Measurements from ENCODE around the gene RIOK2. TPM values are rescaled to one million over a fixed set of nuclear protein-coding genes. Genes with fewer than 3 reads are reported as not detected.

RIOK2 gene
- total and polyA plus RNA-seq, 2 of the 8 experiments (the other 6 are each of a cell fraction or from before 2014, with no cell fraction given) = 5.4 to 35.0 TPM

GRCh38 chr5:97141539-97141938 is 41.5 kb downstream of the RIOK2 start:
- Histone ChIP-seq H3K56ac (replicated peaks; ENCODE audit: insufficient read length, low read depth, low read length) (no peak overlapping the region), H2AFZ (ENCODE audit: low read length) (no peak overlapping the region), H3K27ac (ENCODE audit: low read depth, low read length) (no peak overlapping the region), H3K79me1 (ENCODE audit: low read depth, low read length) (no peaks in the 10 kb centered on the region), H4K5ac (ENCODE audit: insufficient read length, low read depth, low read length) (no peak overlapping the region), H2BK120ac (replicated peaks; ENCODE audit: low read depth, low read length) (no peak overlapping the region), H3K27me3 (replicated peaks in 1 of 4; ENCODE audit: control insufficient read depth in 3 of 4, extremely low read depth in 1 of 4, insufficient read depth in 3 of 4, low read length in 3 of 4) (no peaks in the 10 kb centered on the region), H2BK15ac (ENCODE audit: low read length) (no peak overlapping the region), H3K9me3 (ENCODE audit: insufficient read depth in 2 of 2, low read depth in 1 of 2, low read length in 1 of 2) (no peaks in the 10 kb centered on the region), H2AK5ac (ENCODE audit: low read depth, low read length) (no peak overlapping the region), H2BK20ac (ENCODE audit: low read length) (no peak overlapping the region), H2BK12ac (ENCODE audit: low read depth, low read length) (no peak overlapping the region), H2BK5ac (ENCODE audit: low read depth, low read length) (no peak overlapping the region), H4K20me1 (replicated peaks in 1 of 2; ENCODE audit: control insufficient read depth in 1 of 2, insufficient read depth in 2 of 2, low read length in 2 of 2) (no peaks in the 10 kb centered on the region), H4K91ac (replicated peaks; ENCODE audit: insufficient read length, low read length) (no peak overlapping the region), H3K4me1 (replicated peaks in 1 of 4; ENCODE audit: control insufficient read depth in 3 of 4, insufficient read depth in 4 of 4, low read length in 3 of 4) (peaks cover 0 to 6% (median 2%) of the 10 kb centered on the region in 4 experiments; a peak in 4 of 7 replicates), H3K79me2 (ENCODE audit: control insufficient read depth in 1 of 2, insufficient read depth in 2 of 2, low read length in 2 of 2) (no peaks in the 10 kb centered on the region), H3K9ac (replicated peaks in 1 of 4; ENCODE audit: extremely low read depth in 1 of 4, low read depth in 3 of 4, low read length in 3 of 4) (no peak overlapping the region), H3K4ac (replicated peaks; ENCODE audit: insufficient read length, low read depth, low read length) (no peak overlapping the region), H3K23me2 (ENCODE audit: low read depth, low read length) (no peaks in the 10 kb centered on the region), H3K36me3 (ENCODE audit: control insufficient read depth in 2 of 4, insufficient read depth in 4 of 4, low read length in 3 of 4) (no peaks in the 10 kb centered on the region), H3K4me2 (ENCODE audit: insufficient read depth in 1 of 2, low read depth in 2 of 2, low read length in 2 of 2) (no peak overlapping the region), H3K4me3 (ENCODE audit: extremely low read depth in 1 of 4, insufficient read depth in 2 of 4, low read depth in 3 of 4, low read length in 4 of 4) (no peak overlapping the region), H4K8ac (ENCODE audit: extremely low read depth, insufficient read depth, low read length) (no peak overlapping the region), H3K14ac (ENCODE audit: insufficient read length) (no peak overlapping the region), H3K23ac (ENCODE audit: insufficient read length) (no peak overlapping the region), H3K18ac (ENCODE audit: extremely low read depth, low read length) (no peak overlapping the region)
- FAIRE-seq (no peak), DNase-seq (ENCODE audit: low read depth in 1 of 2, low spot score in 2 of 2) (no peak)
- POLR2A ChIA-PET (ENCODE audit: partially characterized antibody) = no interaction called here
- 72% methylated on average over 2 of the region's 2 CpGs; no CpG with 5 or more reads in 1 of the 2 experiments for WGBS, 2 experiments (ENCODE audit: extremely low coverage in 1 of 2, insufficient coverage in 1 of 2, insufficient read length in 1 of 2, insufficient replicate concordance in 2 of 2, low coverage in 1 of 2, low lambda C conversion rate in 2 of 2, missing lambda C conversion rate in 1 of 2)
- CTCF ChIA-PET (ENCODE audit: partially characterized antibody) = interaction anchor here (0.6 to 9.4 kb wide), 26 partner anchors 10 to 454 kb away, joined by 3 to 160 read pairs (median 4); no protein-coding TSS in a partner anchor
- TF ChIP-seq POLR2AphosphoS5 (IDR thresholded peaks at IDR 0.05; ENCODE audit: low read depth, low read length) = no peak
- no peak for TF ChIP-seq BACH1 (IDR thresholded peaks at IDR 0.05; ENCODE audit: low read length)
- TF ChIP-seq EP300 (IDR thresholded peaks at IDR 0.05; ENCODE audit: borderline replicate concordance in 1 of 2, low read depth in 2 of 2, low read length in 2 of 2) = no peak
- TF ChIP-seq KDM4A (IDR thresholded peaks at IDR 0.05; ENCODE audit: low read depth, low read length, severe bottlenecking) = no peak
- TF ChIP-seq PHF8 (conservative IDR thresholded peaks at IDR 0.05; ENCODE audit: low read depth, low read length) = no peak
